ENCODE results near the gene KIFC1.
"Not testable (repeated sequence)": the region's sequence is repeated elsewhere in the genome, so short reads cannot be mapped to it uniquely, and the experiment has no call there.

The KIFC1 gene

GRCh38 chr6:33373960-33374910 is 17.4 kb upstream of the KIFC1 start:
- DNase-seq (ENCODE audit: low read depth, low spot score) = no peak

GRCh38 chr6:33375143-33375671 is 16.4 kb upstream of the KIFC1 start:
- no peak for DNase-seq (ENCODE audit: low read depth, low spot score)

GRCh38 chr6:33377171-33377570 is 14.5 kb upstream of the KIFC1 start:
- DNase-seq (ENCODE audit: low read depth, low spot score) = no peak

- not testable (repeated sequence) for DNase-seq (ENCODE audit: low read depth, low spot score)
Measured at GRCh38 chr6:33379184-33379583, 12.4 kb upstream of the KIFC1 start.

- no peak for DNase-seq (ENCODE audit: low read depth, low spot score)
Measured at GRCh38 chr6:33380272-33380981, 11.2 kb upstream of the KIFC1 start.

- DNase-seq (ENCODE audit: low read depth, low spot score) = no peak
Measured at GRCh38 chr6:33383427-33384185, 8.0 kb upstream of the KIFC1 start.

GRCh38 chr6:33384581-33385020 is 7.0 kb upstream of the KIFC1 start:
- DNase-seq (ENCODE audit: low read depth, low spot score) = no peak

- no peak for DNase-seq (ENCODE audit: low read depth, low spot score)
Measured at GRCh38 chr6:33390173-33390572, 1.4 kb upstream of the KIFC1 start.

GRCh38 chr6:33390767-33391277 is 801 bp upstream of the KIFC1 start:
- no peak for DNase-seq (ENCODE audit: low read depth, low spot score)

GRCh38 chr6:33391922-33392594 is 435 bp downstream of the KIFC1 start:
- DNase-seq (ENCODE audit: low read depth, low spot score) = no peak

GRCh38 chr6:33392595-33392948 is 949 bp downstream of the KIFC1 start:
- DNase-seq (ENCODE audit: low read depth, low spot score) = no peak

GRCh38 chr6:33392979-33393378 is 1.4 kb downstream of the KIFC1 start:
- DNase-seq (ENCODE audit: low read depth, low spot score) = no peak

- DNase-seq (ENCODE audit: low read depth, low spot score) = no peak
Measured at GRCh38 chr6:33397541-33397940, 5.9 kb downstream of the KIFC1 start.

- not testable (repeated sequence) for DNase-seq (ENCODE audit: low read depth, low spot score)
Measured at GRCh38 chr6:33398601-33399000, 7.0 kb downstream of the KIFC1 start.

- DNase-seq (ENCODE audit: low read depth, low spot score) = not testable (repeated sequence)
Measured at GRCh38 chr6:33399881-33400280, 8.3 kb downstream of the KIFC1 start.

GRCh38 chr6:33404884-33405283 is 13.3 kb downstream of the KIFC1 start:
- DNase-seq (ENCODE audit: low read depth, low spot score) = no peak

GRCh38 chr6:33405386-33405940 is 13.8 kb downstream of the KIFC1 start:
- no peak for DNase-seq (ENCODE audit: low read depth, low spot score)

- DNase-seq (ENCODE audit: low read depth, low spot score) = no peak
Measured at GRCh38 chr6:33406126-33406525, 14.5 kb downstream of the KIFC1 start.

GRCh38 chr6:33407132-33407718 is 15.6 kb downstream of the KIFC1 start:
- DNase-seq (ENCODE audit: low read depth, low spot score) = no peak

- peak; percentile 99 for DNase-seq (ENCODE audit: low read depth, low spot score)
Measured at GRCh38 chr6:33410050-33410710, 18.6 kb downstream of the KIFC1 start.

Data from activated CD4-positive, CD25-positive, alpha-beta regulatory T cell treated with anti-CD3 and anti-CD28 coated beads, Interleukin-2, amount 50 U/mL, for 16 hours (primary cell).